Peyer's patch (tissue), 4 donors: ENCODE data around the gene SIL1. TPM values are rescaled to one million over a fixed set of nuclear protein-coding genes. Genes with fewer than 3 reads are reported as not detected.

Source experiments
- DNase-seq, 3 donors: peaks; one replicate each; pipeline ENCODE4 v3.0.0-alpha.2; 2017 to 2019
- H3K27ac ChIP-seq, 4 donors: fragments of 200-600 bp; sonication (generic); one replicate each; pipeline ENCODE4 v1.5.1; 2016 to 2019
- H3K27me3 ChIP-seq, 2 donors: fragments of 200-600 bp; sonication (generic); one replicate each; pipeline ENCODE4 v1.5.1; 2019
- H3K36me3 ChIP-seq, 3 donors: fragments of 200-600 bp; sonication (generic); one replicate each; pipeline ENCODE4 v1.5.1; 2016 to 2019
- H3K4me1 ChIP-seq, 4 donors: fragments of 200-600 bp; sonication (generic); one replicate each; pipeline ENCODE4 v1.5.1; 2016 to 2019
- H3K4me3 ChIP-seq, 4 donors: fragments of 200-600 bp; sonication (generic); 1 replicate in 3 of 4; 2 replicates in 1 of 4; pipeline ENCODE4 v1.5.1; 2016 to 2019; ENCODE audit warnings: mild to moderate bottlenecking in 1 of 4
- H3K9me3 ChIP-seq, 4 donors: fragments of 200-600 bp; sonication (generic); one replicate each; pipeline ENCODE4 v1.5.1; 2016 to 2019; ENCODE audit warnings: mild to moderate bottlenecking in 1 of 4
- CTCF ChIP-seq, 6 experiments: fragments of 450-650 bp in 4 of 6; fragments of 200-600 bp in 2 of 6; sonication (generic) in 1 of 6; IDR thresholded peaks; one replicate each; pipeline ENCODE4 v1.5.1; 2017 to 2019; ENCODE audit warnings: antibody characterized with exemption in 6 of 6, mild to moderate bottlenecking in 3 of 6, moderate library complexity in 1 of 6
- POLR2A ChIP-seq, 2 donors: fragments of 450-650 bp; IDR thresholded peaks; one replicate each; pipeline ENCODE4 v1.5.1; 2017; ENCODE audit warnings: antibody characterized with exemption in 2 of 2, mild to moderate bottlenecking in 2 of 2, moderate library complexity in 2 of 2
- total RNA-seq, 4 donors: library from RNA; depleted of rRNA; stranded (reverse); fragments of >200 nt; gene quantifications; one replicate each; pipeline ENCODE4 v1.1.0, GENCODE V29; 2016

SIL1 gene
- total RNA-seq, 4 donors from 2014 or later, result 23.6 to 84.2 (median 39.2) TPM

DNA sequence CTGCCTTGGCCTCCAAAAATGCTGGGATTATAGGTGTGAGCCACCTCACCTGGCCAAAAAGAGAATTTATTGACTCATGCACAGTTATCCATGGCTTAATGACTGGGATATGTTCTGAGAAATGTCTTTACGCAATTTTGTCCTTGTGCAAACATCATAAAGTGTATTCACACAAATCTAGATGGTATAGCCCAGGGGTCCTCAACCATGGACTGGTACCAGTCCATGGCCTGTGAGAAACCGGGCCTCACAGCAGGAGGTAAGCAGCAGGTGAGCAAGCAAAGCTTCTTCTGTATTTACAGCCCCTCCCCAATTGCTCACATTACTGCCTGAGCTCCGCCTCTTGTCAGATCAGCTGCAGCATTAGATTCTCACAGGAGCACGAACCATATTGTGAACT is 12.4 kb upstream of the SIL1 start:
- no peaks in the 10 kb centered on the region for H3K9me3 ChIP-seq
- H3K27ac ChIP-seq, result no peak overlapping the region
- H3K4me1 ChIP-seq, result no peaks in the 10 kb centered on the region
- H3K36me3 ChIP-seq, result no peaks in the 10 kb centered on the region
- no peak for DNase-seq
- TF ChIP-seq CTCF (IDR thresholded peaks at IDR 0.05), result no peak
- TF ChIP-seq POLR2A (IDR thresholded peaks at IDR 0.05), result no peak
- H3K27me3 ChIP-seq, result no peaks in the 10 kb centered on the region
- H3K4me3 ChIP-seq, result no peak overlapping the region

DNA sequence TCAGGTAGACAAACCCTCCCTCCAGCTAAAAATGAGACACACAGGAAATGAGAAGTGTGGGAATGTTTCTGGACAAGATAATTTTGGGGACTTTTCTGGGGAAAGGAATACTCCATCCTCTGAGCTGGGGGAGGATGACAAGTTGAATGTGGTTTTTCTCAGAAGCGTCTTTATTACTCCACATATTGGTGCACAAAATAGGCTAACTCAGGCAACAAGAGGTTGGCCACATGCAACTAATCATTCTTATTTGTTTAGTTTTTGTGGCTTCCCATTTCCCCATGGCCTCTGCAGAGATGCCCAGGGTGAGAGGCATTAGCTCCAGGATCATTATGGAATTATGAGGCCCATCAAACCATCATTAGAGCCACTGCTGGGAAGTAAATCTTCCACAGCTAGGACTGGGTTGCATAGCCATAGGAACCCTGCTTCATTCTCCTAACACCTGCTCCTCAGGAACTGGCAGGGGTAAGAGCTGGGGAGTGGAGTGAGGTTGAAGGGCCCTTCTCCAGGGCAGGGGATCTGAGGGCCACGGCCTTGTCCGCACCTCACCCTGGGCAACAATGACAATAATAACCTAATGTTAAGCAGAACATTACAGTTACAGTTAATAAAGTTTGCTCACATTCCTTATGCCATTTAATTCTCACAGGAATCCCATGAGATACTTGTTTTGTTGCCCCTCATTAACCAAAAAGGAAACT is 9.3 kb upstream of the SIL1 start:
- no peak overlapping the region for H3K4me3 ChIP-seq
- TF ChIP-seq POLR2A (IDR thresholded peaks at IDR 0.05), result no peak
- no peak for TF ChIP-seq CTCF (IDR thresholded peaks at IDR 0.05)
- H3K36me3 ChIP-seq, result no peaks in the 10 kb centered on the region

DNA sequence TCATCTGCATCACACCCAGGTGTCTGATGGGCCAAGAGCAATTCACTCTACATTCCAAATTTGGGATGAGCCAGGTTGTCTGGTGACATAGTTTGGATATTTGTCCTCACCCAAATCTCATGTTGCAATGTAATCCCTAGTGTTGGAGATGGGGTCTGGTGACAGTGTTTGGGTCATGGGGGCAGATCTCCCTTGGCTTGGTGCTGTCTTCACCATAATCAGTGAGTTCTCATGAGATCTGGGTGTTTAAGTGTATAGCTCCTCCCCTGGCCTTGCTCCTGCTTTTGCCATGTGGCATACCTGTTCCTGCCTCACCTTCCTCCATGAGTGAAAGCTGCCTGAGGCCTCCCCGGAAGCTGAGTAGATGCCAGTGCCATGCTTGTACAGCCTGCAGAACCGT is 7.4 kb upstream of the SIL1 start:
- no peaks in the 10 kb centered on the region for H3K36me3 ChIP-seq
- DNase-seq, result no peak
- H3K4me3 ChIP-seq, result no peak overlapping the region
- no peak overlapping the region for H3K27ac ChIP-seq
- H3K4me1 ChIP-seq, result no peaks in the 10 kb centered on the region
- H3K27me3 ChIP-seq, result no peaks in the 10 kb centered on the region
- H3K9me3 ChIP-seq, result no peaks in the 10 kb centered on the region
- no peak for TF ChIP-seq POLR2A (IDR thresholded peaks at IDR 0.05)
- TF ChIP-seq CTCF (IDR thresholded peaks at IDR 0.05), result no peak

More for the DNA sequence above, 9.3 kb upstream of the SIL1 start:
- Histone ChIP-seq H3K9me3 (no peaks in the 10 kb centered on the region), H3K27me3 (no peaks in the 10 kb centered on the region), H3K4me1 (no peaks in the 10 kb centered on the region), H3K27ac (no peak overlapping the region)
- DNase-seq, result no peak

DNA sequence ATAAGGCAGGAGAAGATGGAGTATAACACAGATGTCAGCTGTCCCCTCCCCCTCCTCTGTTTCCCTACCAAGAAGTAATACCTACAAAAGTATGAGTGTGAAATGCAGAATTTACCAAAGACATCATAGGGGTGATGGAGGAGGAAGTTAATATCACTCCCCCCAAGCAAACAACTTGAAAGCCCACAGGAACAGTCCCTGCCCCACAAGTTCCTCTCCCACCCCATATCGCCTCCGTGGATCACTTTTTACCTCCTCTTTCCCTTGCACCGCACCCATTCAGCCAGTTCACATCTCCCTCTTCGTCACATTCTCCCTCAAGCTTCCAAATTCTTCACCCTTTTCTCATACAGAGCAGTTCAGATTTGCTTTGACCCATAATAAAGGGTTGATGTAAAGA is 7.0 kb upstream of the SIL1 start:
- no peak for TF ChIP-seq POLR2A (IDR thresholded peaks at IDR 0.05)
- TF ChIP-seq CTCF (IDR thresholded peaks at IDR 0.05), result no peak
- no peaks in the 10 kb centered on the region for H3K36me3 ChIP-seq
- H3K4me1 ChIP-seq, result no peaks in the 10 kb centered on the region
- no peaks in the 10 kb centered on the region for H3K9me3 ChIP-seq
- no peak overlapping the region for H3K27ac ChIP-seq
- H3K4me3 ChIP-seq, result no peak overlapping the region
- DNase-seq, result no peak
- H3K27me3 ChIP-seq, result no peaks in the 10 kb centered on the region

- Histone ChIP-seq H3K27ac (no peak overlapping the region), H3K4me3 (no peak overlapping the region), H3K4me1 (no peaks in the 10 kb centered on the region), H3K27me3 (no peaks in the 10 kb centered on the region), H3K36me3 (no peaks in the 10 kb centered on the region), H3K9me3 (no peaks in the 10 kb centered on the region)
- TF ChIP-seq POLR2A (IDR thresholded peaks at IDR 0.05) (no peak), CTCF (IDR thresholded peaks at IDR 0.05) (no peak)
- no peak for DNase-seq
Observed at GRCh38 chr5:139204196-139204595, 6.0 kb upstream of the SIL1 start.

DNA sequence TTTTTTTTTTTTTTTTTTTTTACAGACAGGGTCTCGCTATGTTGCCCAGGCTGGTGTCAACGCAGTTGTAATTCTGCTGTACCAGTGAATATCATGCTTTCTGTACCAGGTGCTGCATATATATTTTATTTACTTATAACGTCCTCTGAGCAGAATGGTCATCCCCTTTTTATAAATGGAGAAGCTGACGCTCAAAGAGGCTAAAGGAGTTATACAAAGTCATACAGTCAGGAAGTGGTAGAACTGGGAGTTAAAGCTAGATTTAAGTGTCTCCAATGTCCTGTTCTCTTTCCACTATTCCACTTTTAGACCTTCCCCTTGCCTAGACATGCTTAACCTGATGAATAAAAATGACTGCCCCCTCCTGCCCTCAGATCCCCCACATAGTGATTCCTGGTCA is 1.2 kb upstream of the SIL1 start:
- Histone ChIP-seq H3K27me3 (no peaks in the 10 kb centered on the region), H3K4me3 (no peak overlapping the region), H3K36me3 (no peaks in the 10 kb centered on the region), H3K9me3 (no peaks in the 10 kb centered on the region), H3K4me1 (peaks cover 0 to 7% (median 0%) of the 10 kb centered on the region in 4 donors), H3K27ac (no peak overlapping the region)
- no peak for TF ChIP-seq POLR2A (IDR thresholded peaks at IDR 0.05)
- no peak for TF ChIP-seq CTCF (IDR thresholded peaks at IDR 0.05)
- DNase-seq, result no peak
